Mononuclear cell (primary cell): ENCODE measurements around the gene CCDC195. TPM values are rescaled to one million over a fixed set of nuclear protein-coding genes. Genes with fewer than 3 reads are reported as not detected.
"Not testable (repeated sequence)": the region's sequence is repeated elsewhere in the genome, so short reads cannot be mapped to it uniquely, and the experiment has no call there.

ENCODE experiments used
- H3K27me3 ChIP-seq: 2 replicates; pipeline ENCODE4 v1.6.0; 2011; ENCODE audit warnings: low read length, control low read depth; ENCODE audit not compliant: insufficient read depth
- H3K4me1 ChIP-seq: 2 replicates; pipeline ENCODE4 v1.5.1; 2011; ENCODE audit warnings: mild to moderate bottlenecking, low read length, control low read depth; ENCODE audit not compliant: insufficient read depth
- H3K4me3 ChIP-seq: 2 replicates; pipeline ENCODE4 v1.5.1; 2011; ENCODE audit warnings: mild to moderate bottlenecking, low read length, moderate library complexity
- H3K9me3 ChIP-seq: 2 replicates; pipeline ENCODE4 v1.5.1; 2011; ENCODE audit warnings: low read depth, mild to moderate bottlenecking, control low read depth, low read length
- total RNA-seq: library from RNA; depleted of rRNA; stranded (reverse); fragments of >200 nt; gene quantifications from one replicate; pipeline ENCODE4 v1.2.3, GENCODE V29; 2012

The CCDC195 gene
- total RNA-seq, 1 donor: not detected

DNA sequence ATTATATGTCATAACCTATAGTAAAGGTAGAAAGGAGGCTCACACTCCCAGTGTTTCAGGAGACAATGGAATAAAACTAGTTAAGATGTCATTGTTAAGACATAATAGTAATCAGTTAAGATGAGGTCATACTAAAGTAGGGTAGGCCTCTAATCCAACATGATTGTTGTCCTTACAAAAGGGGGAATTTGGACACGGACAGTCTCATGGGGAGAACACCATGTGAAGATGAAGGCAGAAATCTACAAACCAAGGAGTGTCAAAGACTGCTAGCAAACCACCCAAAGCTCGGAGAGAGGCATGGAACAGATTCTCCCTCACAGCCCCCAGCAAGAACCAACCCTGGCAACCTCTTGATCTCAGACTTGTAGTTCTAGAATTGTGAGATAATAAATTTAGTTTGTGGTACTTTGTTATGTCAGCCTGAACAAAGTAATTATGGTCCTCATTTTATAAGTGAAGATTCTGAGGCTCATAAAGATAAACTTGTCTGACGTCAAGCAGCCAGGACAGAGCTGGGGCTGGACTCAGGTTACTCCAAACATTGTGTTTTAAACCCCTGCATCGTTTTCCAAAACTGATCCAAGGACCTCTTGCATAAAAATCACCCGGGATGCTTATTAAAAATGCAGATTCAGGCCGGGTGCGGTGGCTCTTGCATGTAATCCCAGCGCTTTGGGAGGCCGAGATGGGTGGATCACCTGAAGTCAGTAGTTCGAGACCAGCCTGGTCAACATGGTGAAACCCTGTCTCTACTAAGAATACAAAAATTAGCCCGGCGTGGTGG, 47.8 kb downstream of the CCDC195 start:
- Histone ChIP-seq H3K9me3 (no peaks in the 10 kb centered on the region), H3K27me3 (no peaks in the 10 kb centered on the region), H3K4me1 (no peaks in the 10 kb centered on the region), H3K4me3 (no peak overlapping the region)

DNA sequence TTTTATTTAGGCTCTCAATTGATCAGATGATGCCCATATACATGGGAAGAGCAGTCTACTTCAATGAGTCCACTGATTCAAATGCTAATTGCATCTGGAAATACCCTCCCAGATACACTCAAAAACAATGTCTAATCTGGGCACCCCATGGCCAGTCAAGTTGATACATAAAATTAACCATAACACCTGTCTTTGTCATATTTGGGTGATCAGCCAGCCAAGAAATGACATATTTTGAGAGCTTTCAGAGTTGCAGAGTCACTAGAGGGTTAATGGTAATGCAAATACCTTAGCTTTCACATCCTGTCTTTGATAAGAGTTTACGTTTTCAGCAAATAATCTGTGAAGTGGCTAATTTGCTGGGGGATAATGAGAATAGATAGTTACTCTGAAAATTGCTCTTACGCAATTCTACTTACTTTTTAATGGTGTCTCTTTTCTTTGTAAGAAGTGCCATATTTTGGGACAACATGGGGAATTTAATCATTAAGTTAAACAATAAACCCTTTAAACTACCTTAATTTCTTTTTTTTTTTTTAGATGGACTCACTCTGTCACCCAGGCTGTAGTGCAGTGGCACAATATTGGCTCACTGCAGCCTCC, 49.1 kb downstream of the CCDC195 start:
- Histone ChIP-seq H3K9me3 (no peaks in the 10 kb centered on the region), H3K4me3 (no peak overlapping the region), H3K27me3 (no peaks in the 10 kb centered on the region), H3K4me1 (no peaks in the 10 kb centered on the region)

DNA sequence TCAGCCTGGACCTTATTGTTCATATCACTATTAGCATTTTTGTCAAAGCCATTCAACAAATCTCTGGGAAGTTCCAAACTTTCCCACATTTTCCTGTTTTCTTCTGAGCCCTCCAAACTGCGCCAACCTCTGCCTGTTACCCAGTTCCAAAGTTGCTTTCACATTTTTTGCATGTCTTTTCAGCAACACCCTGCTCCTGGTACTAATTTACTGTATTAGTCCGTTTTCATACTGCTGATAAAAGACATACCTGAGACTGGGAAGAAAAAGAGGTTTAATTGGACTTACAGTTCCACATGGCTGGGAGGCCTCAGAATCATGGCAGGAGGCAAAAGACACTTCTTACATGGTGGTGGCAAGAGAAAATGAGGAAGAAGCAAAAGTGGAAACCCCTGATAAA, 52.8 kb downstream of the CCDC195 start:
- H3K4me1 ChIP-seq, H3K27me3 ChIP-seq, H3K4me3 ChIP-seq, H3K9me3 ChIP-seq: not testable (repeated sequence)

DNA sequence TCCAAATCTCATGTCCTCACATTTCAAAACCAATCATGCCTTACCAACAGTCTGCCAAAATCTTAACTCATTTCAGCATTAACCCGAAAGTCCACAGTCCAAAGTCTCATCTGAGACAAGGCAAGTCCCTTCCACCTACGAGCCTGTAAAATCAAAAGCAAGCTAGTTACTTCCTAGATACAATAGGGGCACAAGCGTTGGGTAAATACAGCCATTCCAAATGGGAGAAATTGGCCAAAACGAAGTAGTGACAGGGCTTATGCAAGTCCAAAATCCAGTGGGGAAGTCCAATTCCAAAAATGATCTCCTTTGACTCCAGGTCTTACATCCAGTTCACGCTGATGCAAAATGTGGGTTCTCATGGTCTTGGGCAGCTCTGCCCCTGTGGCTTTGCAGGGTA, 54.5 kb downstream of the CCDC195 start:
- not testable (repeated sequence) for H3K4me3 ChIP-seq, H3K9me3 ChIP-seq, H3K27me3 ChIP-seq, H3K4me1 ChIP-seq

DNA sequence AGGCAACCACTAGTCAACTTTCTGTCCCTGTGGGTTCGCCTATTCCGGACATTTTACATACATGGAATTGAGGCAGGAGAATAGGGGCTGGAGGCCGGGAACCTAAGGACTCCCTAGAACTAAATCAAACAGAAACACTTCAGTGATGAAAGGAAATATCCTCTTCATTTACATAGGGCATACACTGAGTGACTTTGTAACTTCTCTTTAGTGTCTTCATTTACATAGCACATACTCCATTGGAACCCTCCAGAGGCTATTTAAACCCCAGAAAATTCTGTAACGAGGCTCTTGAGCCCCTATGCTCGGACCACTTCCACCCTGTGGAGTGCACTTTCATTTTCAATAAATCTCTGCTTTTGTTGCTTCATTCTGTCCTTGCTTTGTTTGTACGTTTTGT, 56.5 kb downstream of the CCDC195 start:
- Histone ChIP-seq H3K4me3 (no peak overlapping the region), H3K27me3 (no peaks in the 10 kb centered on the region), H3K4me1 (no peaks in the 10 kb centered on the region), H3K9me3 (no peaks in the 10 kb centered on the region)

DNA sequence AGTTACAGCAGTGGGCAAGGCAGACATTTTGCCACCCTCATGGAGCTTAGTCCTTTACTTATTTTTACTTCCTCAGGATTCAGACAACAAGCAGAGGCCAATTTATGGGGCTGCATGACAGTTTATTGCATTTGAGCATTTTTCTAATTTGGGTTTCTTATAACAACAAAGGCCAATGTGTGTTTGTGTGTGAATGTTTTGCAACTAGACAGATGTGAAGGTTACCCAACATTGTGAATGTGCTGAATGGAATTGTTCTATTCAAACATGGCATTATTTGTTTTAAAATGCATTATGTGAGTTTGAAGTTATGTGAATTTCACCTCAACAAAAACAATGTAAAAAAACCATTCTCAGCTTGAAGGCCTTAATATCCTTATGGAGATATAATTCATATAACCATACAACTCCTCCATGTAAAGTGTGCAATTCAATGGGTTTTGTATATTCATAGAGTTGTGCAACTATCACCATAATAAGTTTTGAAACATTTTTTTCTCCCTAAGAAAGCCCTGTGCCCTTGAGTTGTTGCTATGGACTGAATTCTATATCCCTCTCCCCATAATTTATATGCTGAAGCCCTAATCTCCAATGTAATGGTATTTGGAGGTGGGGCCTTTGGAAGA, 57.3 kb downstream of the CCDC195 start:
- Histone ChIP-seq H3K4me1 (no peaks in the 10 kb centered on the region), H3K9me3 (no peaks in the 10 kb centered on the region), H3K4me3 (no peak overlapping the region), H3K27me3 (no peaks in the 10 kb centered on the region)

DNA sequence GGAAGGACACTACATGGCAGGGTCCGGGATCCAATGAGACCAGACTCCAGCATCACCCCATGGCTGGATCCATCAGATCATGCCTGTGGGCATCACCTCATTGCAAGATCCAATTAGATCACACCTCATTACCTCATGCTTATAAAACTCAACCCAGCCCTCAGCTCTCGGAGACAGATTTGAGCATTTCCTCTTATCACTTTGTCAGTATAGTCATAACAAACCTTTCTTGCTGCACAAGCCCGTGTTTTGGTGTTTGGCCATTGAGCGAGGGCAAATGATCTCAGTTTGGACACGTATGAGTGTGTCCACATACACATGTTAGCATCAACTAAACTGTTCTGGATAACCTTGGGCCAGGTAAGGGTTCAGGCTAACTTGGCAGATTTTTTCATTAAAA, 58.8 kb downstream of the CCDC195 start:
- H3K4me1 ChIP-seq: no peaks in the 10 kb centered on the region
- no peak overlapping the region for H3K4me3 ChIP-seq
- H3K9me3 ChIP-seq: no peaks in the 10 kb centered on the region
- H3K27me3 ChIP-seq: no peaks in the 10 kb centered on the region

DNA sequence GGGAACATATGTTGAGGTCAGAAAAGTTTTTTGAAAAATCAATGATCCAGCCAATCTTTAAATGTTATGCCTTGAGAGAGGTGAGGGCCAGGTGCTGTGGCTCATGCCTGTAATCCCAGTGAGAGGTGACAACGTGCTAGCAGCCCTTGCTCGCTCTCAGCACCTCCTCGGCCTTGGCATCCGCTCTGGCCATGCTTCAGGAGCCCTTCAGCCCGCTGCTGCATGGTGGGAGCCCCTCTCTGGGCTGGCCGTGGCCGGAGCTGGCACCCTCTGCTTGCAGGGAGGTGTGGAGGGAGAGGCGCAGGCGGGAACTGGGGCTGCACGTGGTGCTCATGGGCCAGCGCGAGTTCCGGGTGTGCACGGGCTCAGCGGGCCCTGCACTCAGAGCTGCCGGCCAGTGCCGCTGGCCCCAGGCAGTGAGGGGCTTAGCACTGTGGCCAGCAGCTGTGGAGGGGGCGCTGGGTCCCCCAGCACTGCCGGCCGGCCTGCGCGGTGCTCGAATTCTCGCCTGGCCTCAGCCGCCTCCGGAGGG, 61.1 kb downstream of the CCDC195 start:
- Histone ChIP-seq H3K27me3 (no peaks in the 10 kb centered on the region), H3K4me3 (no peak overlapping the region), H3K4me1 (no peaks in the 10 kb centered on the region), H3K9me3 (no peaks in the 10 kb centered on the region)

Other genes starting within 250 kb of the CCDC195 start
- gene CUL3, start 131.0 kb downstream of the CCDC195 start, total RNA-seq: 108 TPM